IMR-90 (cell line): ENCODE results near the gene JPT1. TPM values are rescaled to one million over a fixed set of nuclear protein-coding genes. Genes with fewer than 3 reads are reported as not detected.

Experiments
- ATAC-seq: fragments of 200-7000 bp; cut with Tn5 transposase; 2 replicates; pipeline ENCODE4 v1.9.1; 2020; ENCODE audit warnings: low read depth, mild to moderate bottlenecking, moderate library complexity
- BruUV-seq: library from RNA; stranded (reverse); fragments of 400-500 nt; replicated peaks from 2 replicates; lab custom pipeline; 2021; lab: Mats Ljungman, UMichigan
- CTCF ChIA-PET: fragments of 300-600 bp; formaldehyde crosslinking; extraction: SDS; loops from one replicate; lab custom pipeline; 2021; ENCODE audit warnings: antibody characterized with exemption; lab: Yijun Ruan, JAX
- POLR2A ChIA-PET: fragments of 300-600 bp; sonication (Branson Sonifier 250); formaldehyde crosslinking; loops from one replicate; lab custom pipeline; 2022; ENCODE audit warnings: antibody characterized with exemption; ENCODE audit not compliant: unreplicated experiment; lab: Charles Lee
- DNase-seq: peaks from one replicate; pipeline ENCODE4 v3.0.0; 2013
- H2AFZ ChIP-seq: replicated peaks from 2 replicates; pipeline ENCODE3; 2013; ENCODE audit warnings: low read length, mild to moderate bottlenecking; ENCODE audit not compliant: poor library complexity
- H2AK5ac ChIP-seq: 2 replicates; pipeline ENCODE4 v1.6.1; 2013; ENCODE audit warnings: low read depth, low read length, inconsistent platforms
- H2AK9ac ChIP-seq: replicated peaks from 2 replicates; pipeline ENCODE3; 2013; ENCODE audit warnings: mild to moderate bottlenecking, low read depth, low read length, moderate library complexity; ENCODE audit not compliant: poor library complexity
- H2BK120ac ChIP-seq: 2 replicates; pipeline ENCODE4 v1.6.1; 2013; ENCODE audit warnings: low read depth, low read length, inconsistent platforms
- H2BK15ac ChIP-seq: 3 replicates; pipeline ENCODE4 v1.6.1; 2013; ENCODE audit warnings: low read depth, low read length, inconsistent platforms
- H2BK20ac ChIP-seq: 2 replicates; pipeline ENCODE4 v1.6.1; 2013; ENCODE audit warnings: low read depth, mild to moderate bottlenecking, inconsistent platforms, low read length, moderate library complexity
- H2BK5ac ChIP-seq: 2 replicates; pipeline ENCODE4 v1.6.1; 2013; ENCODE audit warnings: mild to moderate bottlenecking, low read depth, low read length, inconsistent platforms; ENCODE audit not compliant: poor library complexity, severe bottlenecking
- H3K14ac ChIP-seq: replicated peaks from 2 replicates; pipeline ENCODE4 v1.6.1; 2013; ENCODE audit warnings: low read depth, low read length, inconsistent platforms
- H3K18ac ChIP-seq: 2 replicates; pipeline ENCODE4 v1.6.1; 2013; ENCODE audit warnings: low read depth, low read length, control low read depth
- H3K23ac ChIP-seq: 2 replicates; pipeline ENCODE4 v1.6.1; 2013; ENCODE audit warnings: low read depth, low read length, inconsistent platforms
- H3K27ac ChIP-seq: 2 replicates; pipeline ENCODE4 v1.5.1; 2013; ENCODE audit warnings: mild to moderate bottlenecking, control low read depth, low read length; ENCODE audit not compliant: insufficient read depth
- H3K27me3 ChIP-seq: 2 replicates; pipeline ENCODE4 v1.6.1; 2013; ENCODE audit warnings: low read length; ENCODE audit not compliant: control insufficient read depth, insufficient read depth
- H3K36me3 ChIP-seq: 2 replicates; pipeline ENCODE4 v1.6.1; 2013; ENCODE audit warnings: low read length, mixed read lengths; ENCODE audit not compliant: control insufficient read depth, insufficient read depth
- H3K4ac ChIP-seq: 2 replicates; pipeline ENCODE4 v1.6.1; 2013; ENCODE audit warnings: low read depth, low read length, inconsistent platforms
- H3K4me1 ChIP-seq: 2 replicates; pipeline ENCODE4 v1.6.1; 2013; ENCODE audit warnings: low read length, mixed read lengths; ENCODE audit not compliant: control insufficient read depth, insufficient read depth
- H3K4me2 ChIP-seq: 2 replicates; pipeline ENCODE4 v1.6.1; 2013; ENCODE audit warnings: low read depth, mild to moderate bottlenecking, control low read depth, low read length, moderate library complexity
- H3K4me3 ChIP-seq: 2 replicates; pipeline ENCODE4 v1.5.1; 2013; ENCODE audit warnings: low read depth, mild to moderate bottlenecking, control low read depth, low read length, moderate library complexity; ENCODE audit not compliant: insufficient read depth
- H3K56ac ChIP-seq: 2 replicates; pipeline ENCODE4 v1.6.1; 2013; ENCODE audit warnings: low read length, inconsistent platforms; ENCODE audit not compliant: insufficient read depth; ENCODE audit errors: extremely low read depth
- H3K79me1 ChIP-seq, 2 experiments: 2 replicates each; pipeline ENCODE4 v1.6.1; 2013; ENCODE audit warnings: low read length in 2 of 2, inconsistent platforms in 1 of 2, low read depth in 1 of 2
- H3K9ac ChIP-seq: 2 replicates; pipeline ENCODE4 v1.6.1; 2013; ENCODE audit warnings: low read depth, low read length, control low read depth
- H3K9me1 ChIP-seq: 2 replicates; pipeline ENCODE4 v1.6.1; 2013; ENCODE audit warnings: low read length, inconsistent platforms; ENCODE audit not compliant: insufficient read depth
- H3K9me3 ChIP-seq: 2 replicates; pipeline ENCODE4 v1.6.1; 2013; ENCODE audit warnings: low read length; ENCODE audit not compliant: control insufficient read depth, insufficient read depth
- H4K20me1 ChIP-seq: 2 replicates; pipeline ENCODE4 v1.6.1; 2013; ENCODE audit warnings: low read length, inconsistent platforms; ENCODE audit not compliant: insufficient read depth
- H4K5ac ChIP-seq: 2 replicates; pipeline ENCODE4 v1.6.1; 2013; ENCODE audit warnings: mild to moderate bottlenecking, low read depth, low read length, control low read depth
- H4K8ac ChIP-seq, 2 experiments: 2 replicates each; pipeline ENCODE4 v1.6.1; 2013; ENCODE audit warnings: low read depth in 2 of 2, low read length in 2 of 2, control low read depth in 1 of 2, inconsistent platforms in 1 of 2
- H4K91ac ChIP-seq: 2 replicates; pipeline ENCODE4 v1.6.1; 2013; ENCODE audit warnings: low read depth, low read length, inconsistent platforms; ENCODE audit not compliant: insufficient read depth
- BHLHE40 ChIP-seq: fragments of 150-350 bp; IDR thresholded peaks from 2 replicates; pipeline ENCODE4 v1.6.1; 2016; ENCODE audit warnings: mild to moderate bottlenecking, low read depth, low read length
- CEBPB ChIP-seq: IDR thresholded peaks from 2 replicates; pipeline ENCODE4 v1.6.1; 2012; ENCODE audit warnings: low read depth, low read length, improper control_type of control experiment
- CHD1 ChIP-seq: IDR thresholded peaks from 2 replicates; pipeline ENCODE4 v1.6.1; 2012; ENCODE audit warnings: low read depth, low read length, improper control_type of control experiment
- FOS ChIP-seq: fragments of 150-350 bp; IDR thresholded peaks from 2 replicates; pipeline ENCODE4 v1.6.1; 2016; ENCODE audit warnings: low read depth, low read length
- MAFK ChIP-seq: IDR thresholded peaks from 2 replicates; pipeline ENCODE4 v1.6.1; 2012; ENCODE audit warnings: low read depth, low read length, improper control_type of control experiment
- MAZ ChIP-seq: IDR thresholded peaks from 2 replicates; pipeline ENCODE4 v1.6.1; 2012; ENCODE audit warnings: low read depth, mild to moderate bottlenecking, low read length, improper control_type of control experiment, moderate library complexity, borderline replicate concordance
- MXI1 ChIP-seq: IDR thresholded peaks from 2 replicates; pipeline ENCODE4 v1.6.1; 2012; ENCODE audit warnings: low read depth, mild to moderate bottlenecking, low read length, moderate library complexity, borderline replicate concordance
- NFE2L2 ChIP-seq: fragments of 150-350 bp; IDR thresholded peaks from 2 replicates; pipeline ENCODE4 v1.6.1; 2016; ENCODE audit warnings: low read depth, mild to moderate bottlenecking, low read length
- POLR2A ChIP-seq: IDR thresholded peaks from 2 replicates; pipeline ENCODE4 v1.6.1; 2012; ENCODE audit warnings: mild to moderate bottlenecking, low read depth, low read length
- RAD21 ChIP-seq: IDR thresholded peaks from 2 replicates; pipeline ENCODE4 v1.6.1; 2012; ENCODE audit warnings: low read length, improper control_type of control experiment
- RCOR1 ChIP-seq: IDR thresholded peaks from 2 replicates; pipeline ENCODE4 v1.6.1; 2012; ENCODE audit warnings: mild to moderate bottlenecking, low read length, improper control_type of control experiment; ENCODE audit not compliant: insufficient replicate concordance
- RFX5 ChIP-seq: IDR thresholded peaks from 2 replicates; pipeline ENCODE4 v1.8.0; 2012; ENCODE audit warnings: low read depth, mild to moderate bottlenecking, low read length, moderate library complexity
- SMC3 ChIP-seq: fragments of 150-350 bp; IDR thresholded peaks from 2 replicates; pipeline ENCODE4 v1.6.1; 2016; ENCODE audit warnings: low read depth, mild to moderate bottlenecking, antibody characterized with exemption, low read length, moderate library complexity
- WGBS, 2 experiments: methylation state at CpG; one replicate each; pipeline versions ENCODE4 v1.1.5 to v1.1.7; 2013; ENCODE audit warnings: missing lambda C conversion rate in 2 of 2; ENCODE audit not compliant: insufficient read length in 1 of 2; ENCODE audit errors: extremely low coverage in 2 of 2; 5-methylcytosine and 5-hydroxymethylcytosine counted together
- dilution Hi-C: fragments of 300-500 bp; cut with HindIII; formaldehyde crosslinking; loops from one replicate; pipeline ENCODE4 v1.14.3; 2018; ENCODE audit warnings: low sequenced_read_pairs; ENCODE audit not compliant: unreplicated experiment
- in situ Hi-C: fragments of 300-500 bp; cut with MboI; formaldehyde crosslinking; loops from 3 replicates; pipeline ENCODE4 v1.14.3; 2019; ENCODE audit warnings: low sequenced_read_pairs, inconsistent platforms, mixed read lengths
- intact Hi-C: fragments of 100-400 bp; cut with micrococcal nuclease; formaldehyde crosslinking; loops from 2 replicates; pipeline ENCODE4 v1.10.0; 2022
- polyA plus RNA-seq, 3 experiments: library from polyadenylated mRNA; depleted of rRNA; stranded (reverse); fragments of >200 nt; gene quantifications; 2 replicates each; pipeline ENCODE4 v1.2.3, GENCODE V29; 2012; ENCODE audit warnings: low replicate concordance in 1 of 3
- total RNA-seq: library from RNA; depleted of rRNA; stranded (reverse); fragments of >200 nt; gene quantifications from 2 replicates; pipeline ENCODE4 v1.2.3, GENCODE V29; 2012
- TF ChIP-seq, protein P1 (sequence below): fragments of 150-350 bp; IDR thresholded peaks from 2 replicates; pipeline ENCODE4 v1.6.1; 2017; ENCODE audit warnings: mild to moderate bottlenecking, antibody characterized with exemption, low read length, low read depth
- TF ChIP-seq, protein P2 (sequence below): fragments of 150-350 bp; IDR thresholded peaks from 2 replicates; pipeline ENCODE4 v1.6.1; 2016; ENCODE audit warnings: low read depth, mild to moderate bottlenecking, low read length, moderate library complexity, borderline replicate concordance
- TF ChIP-seq, protein P3 (sequence below): conservative IDR thresholded peaks from 2 replicates; pipeline ENCODE4 v1.5.1; 2012; ENCODE audit warnings: mild to moderate bottlenecking, low read depth, low read length, improper control_type of control experiment

The JPT1 gene
- total and polyA plus RNA-seq, 2 of the 4 experiments (the other 2 are of a cell fraction) = 118 to 272 TPM

DNA sequence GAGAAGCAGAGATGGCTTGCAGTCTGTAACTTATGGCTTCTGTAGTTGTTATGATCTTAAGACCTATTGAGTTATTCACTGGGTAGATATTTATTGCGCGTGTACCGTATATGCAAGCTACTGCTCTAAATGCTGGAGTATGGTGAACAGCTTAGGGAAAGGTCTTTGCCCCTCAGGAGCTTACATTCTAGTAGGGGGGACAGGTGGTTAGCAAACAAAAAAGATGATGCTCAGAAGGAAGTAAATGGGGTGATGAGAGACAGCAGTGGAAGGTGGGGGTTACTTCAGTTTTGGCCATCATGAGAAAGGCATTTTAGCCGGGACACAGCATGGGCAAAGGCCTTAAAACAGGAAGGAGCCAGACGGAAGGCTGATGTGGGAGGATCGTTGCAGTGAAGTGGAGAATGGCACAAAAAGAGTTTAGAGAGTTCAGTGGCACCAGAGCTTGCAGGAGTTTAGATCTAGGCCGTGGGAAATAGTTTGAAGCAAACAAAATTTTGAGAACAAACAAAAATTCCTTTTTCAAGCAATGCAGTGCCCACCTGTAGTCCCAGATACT lies 42.5 kb downstream of the JPT1 start:
- POLR2A ChIA-PET = no interaction called here
- Histone ChIP-seq H2BK120ac (no peak overlapping the region), H4K8ac (no peak overlapping the region), H2BK20ac (no peak overlapping the region), H3K9ac (no peak overlapping the region), H3K18ac (no peak overlapping the region), H2AK5ac (no peak overlapping the region), H3K9me1 (0 out of 2 replicates have a peak, but pooled peaks cover 5% of the 10 kb centered on the region), H4K91ac (no peak overlapping the region), H3K27me3 (peaks cover 2% of the 10 kb centered on the region; the same call in 1 of the 2 replicates), H3K4me1 (peaks cover 8% of the 10 kb centered on the region; the same call in 1 of the 2 replicates), H3K23ac (no peak overlapping the region), H3K56ac (no peak overlapping the region), H2AFZ (no peak overlapping the region), H3K27ac (no peak overlapping the region), H3K14ac (no peak overlapping the region), H2BK15ac (no peak overlapping the region), H3K9me3 (no peaks in the 10 kb centered on the region), H2AK9ac (no peak overlapping the region), H3K79me1 (peaks cover 23 to 43% of the 10 kb centered on the region in 2 experiments), H3K36me3 (peaks cover 4% of the 10 kb centered on the region; the same call in 1 of the 2 replicates), H3K4ac (no peak overlapping the region), H4K20me1 (no peaks in the 10 kb centered on the region), H3K4me3 (no peak overlapping the region), H2BK5ac (no peak overlapping the region), H4K5ac (no peak overlapping the region), H3K4me2 (no peak overlapping the region)
- ATAC-seq (no peak), DNase-seq (no peak)
- CTCF ChIA-PET = no interaction called here
- in situ Hi-C loops = no loop called here
- 90% methylated on average over 4 of the region's 7 CpGs; no CpG with 5 or more reads in 1 of the 2 experiments for WGBS, 2 experiments
- intact Hi-C loops = loop anchor here (5.0 kb wide), 2 partner anchors 50 to 125 kb away; partner anchors contain the start of gene CDR2L
- BruUV-seq = no TSS peak
- no peak for TF ChIP-seq CHD1
- TF ChIP-seq SMC3 = no peak
- TF ChIP-seq, protein P1, sequence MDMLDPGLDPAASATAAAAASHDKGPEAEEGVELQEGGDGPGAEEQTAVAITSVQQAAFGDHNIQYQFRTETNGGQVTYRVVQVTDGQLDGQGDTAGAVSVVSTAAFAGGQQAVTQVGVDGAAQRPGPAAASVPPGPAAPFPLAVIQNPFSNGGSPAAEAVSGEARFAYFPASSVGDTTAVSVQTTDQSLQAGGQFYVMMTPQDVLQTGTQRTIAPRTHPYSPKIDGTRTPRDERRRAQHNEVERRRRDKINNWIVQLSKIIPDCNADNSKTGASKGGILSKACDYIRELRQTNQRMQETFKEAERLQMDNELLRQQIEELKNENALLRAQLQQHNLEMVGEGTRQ = no peak
- no peak for TF ChIP-seq FOS
- no peak for TF ChIP-seq MXI1
- TF ChIP-seq BHLHE40 = no peak
- no peak for TF ChIP-seq RFX5
- no peak for TF ChIP-seq POLR2A
- TF ChIP-seq CEBPB = no peak
- no peak for TF ChIP-seq MAZ
- TF ChIP-seq RAD21 = no peak
- TF ChIP-seq, protein P2, sequence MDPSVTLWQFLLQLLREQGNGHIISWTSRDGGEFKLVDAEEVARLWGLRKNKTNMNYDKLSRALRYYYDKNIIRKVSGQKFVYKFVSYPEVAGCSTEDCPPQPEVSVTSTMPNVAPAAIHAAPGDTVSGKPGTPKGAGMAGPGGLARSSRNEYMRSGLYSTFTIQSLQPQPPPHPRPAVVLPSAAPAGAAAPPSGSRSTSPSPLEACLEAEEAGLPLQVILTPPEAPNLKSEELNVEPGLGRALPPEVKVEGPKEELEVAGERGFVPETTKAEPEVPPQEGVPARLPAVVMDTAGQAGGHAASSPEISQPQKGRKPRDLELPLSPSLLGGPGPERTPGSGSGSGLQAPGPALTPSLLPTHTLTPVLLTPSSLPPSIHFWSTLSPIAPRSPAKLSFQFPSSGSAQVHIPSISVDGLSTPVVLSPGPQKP = no peak
- no peak for TF ChIP-seq RCOR1
- TF ChIP-seq, protein P3, sequence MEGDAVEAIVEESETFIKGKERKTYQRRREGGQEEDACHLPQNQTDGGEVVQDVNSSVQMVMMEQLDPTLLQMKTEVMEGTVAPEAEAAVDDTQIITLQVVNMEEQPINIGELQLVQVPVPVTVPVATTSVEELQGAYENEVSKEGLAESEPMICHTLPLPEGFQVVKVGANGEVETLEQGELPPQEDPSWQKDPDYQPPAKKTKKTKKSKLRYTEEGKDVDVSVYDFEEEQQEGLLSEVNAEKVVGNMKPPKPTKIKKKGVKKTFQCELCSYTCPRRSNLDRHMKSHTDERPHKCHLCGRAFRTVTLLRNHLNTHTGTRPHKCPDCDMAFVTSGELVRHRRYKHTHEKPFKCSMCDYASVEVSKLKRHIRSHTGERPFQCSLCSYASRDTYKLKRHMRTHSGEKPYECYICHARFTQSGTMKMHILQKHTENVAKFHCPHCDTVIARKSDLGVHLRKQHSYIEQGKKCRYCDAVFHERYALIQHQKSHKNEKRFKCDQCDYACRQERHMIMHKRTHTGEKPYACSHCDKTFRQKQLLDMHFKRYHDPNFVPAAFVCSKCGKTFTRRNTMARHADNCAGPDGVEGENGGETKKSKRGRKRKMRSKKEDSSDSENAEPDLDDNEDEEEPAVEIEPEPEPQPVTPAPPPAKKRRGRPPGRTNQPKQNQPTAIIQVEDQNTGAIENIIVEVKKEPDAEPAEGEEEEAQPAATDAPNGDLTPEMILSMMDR = no peak
- no peak for TF ChIP-seq NFE2L2
- no peak for TF ChIP-seq MAFK
- dilution Hi-C loops = no loop called here
